NCI-H2107 treated with DMSO at 0.1 percent for 48 hours (cell line): ENCODE measurements around the gene SLC37A1.

Source experiments
- DNase-seq: peaks from one replicate; lab custom pipeline; 2025; ENCODE audit not compliant: unreplicated experiment; lab: John Stamatoyannopoulos, UW

The SLC37A1 gene

DNA sequence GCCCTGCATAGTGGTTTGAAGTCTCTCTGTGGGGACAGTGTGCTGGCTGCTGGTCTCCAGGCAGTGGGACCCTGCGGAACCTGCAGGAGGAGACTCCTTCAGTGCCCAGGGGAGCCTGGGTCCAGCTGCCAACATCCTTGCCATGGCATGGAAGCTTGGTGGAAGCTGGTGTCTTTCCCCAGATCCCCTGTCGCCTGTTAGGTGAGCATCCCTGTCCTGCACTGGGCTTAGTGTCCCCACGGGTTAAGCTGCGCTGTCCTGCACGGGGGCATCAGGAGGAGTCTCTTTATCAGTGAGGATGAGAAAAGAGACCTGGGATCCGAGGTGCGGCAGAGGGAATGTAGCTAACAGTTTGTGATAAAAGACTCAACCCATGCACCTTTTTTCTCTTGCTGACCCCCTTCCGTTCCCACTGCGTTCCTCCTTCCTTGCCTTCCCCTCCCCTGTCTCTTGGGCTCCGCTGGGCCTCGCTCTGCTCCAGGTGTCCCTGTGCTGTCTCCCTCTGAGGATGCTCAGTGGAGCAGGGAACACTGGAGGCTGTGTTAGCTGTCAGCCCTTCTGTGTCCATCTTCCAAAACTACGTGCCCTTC is 59.3 kb downstream of the SLC37A1 start:
- DNase-seq, result no peak

DNA sequence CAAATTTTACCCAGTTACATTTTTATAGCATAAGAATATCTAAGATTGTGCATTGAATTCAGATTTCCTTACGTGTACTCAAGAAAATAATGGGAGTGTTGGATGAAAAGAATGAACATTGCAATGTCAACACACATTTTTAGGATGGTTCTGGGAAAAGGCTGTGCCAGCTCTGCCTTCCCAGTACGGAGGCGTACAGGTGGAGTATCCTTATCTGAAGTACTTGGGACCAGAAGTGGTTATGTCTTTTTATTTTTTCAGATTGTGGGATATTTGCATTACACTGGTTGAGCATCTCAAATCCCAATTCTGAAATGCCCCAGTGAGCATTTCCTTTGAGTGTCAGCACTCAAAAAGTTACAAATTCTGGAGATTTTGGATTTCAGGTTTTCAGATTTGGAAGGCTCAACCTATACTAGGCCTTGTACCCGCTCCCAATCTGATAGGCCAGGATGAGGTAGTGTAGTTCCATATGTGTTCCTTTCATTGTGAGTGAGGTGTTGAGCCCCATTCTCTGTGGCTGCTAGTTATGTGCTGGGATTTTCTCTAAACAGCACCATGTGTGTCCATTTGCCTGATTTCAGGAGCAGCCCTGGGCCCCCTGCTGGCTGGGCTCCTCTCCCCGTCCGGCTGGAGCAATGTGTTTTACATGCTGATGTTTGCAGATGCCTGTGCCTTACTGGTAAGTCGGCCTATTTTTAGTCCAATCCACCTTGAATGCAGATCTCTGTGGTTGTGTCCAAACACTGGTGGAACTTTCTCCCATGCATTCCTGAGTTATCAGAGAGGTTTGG is 60.8 kb downstream of the SLC37A1 start:
- no peak for DNase-seq

DNA sequence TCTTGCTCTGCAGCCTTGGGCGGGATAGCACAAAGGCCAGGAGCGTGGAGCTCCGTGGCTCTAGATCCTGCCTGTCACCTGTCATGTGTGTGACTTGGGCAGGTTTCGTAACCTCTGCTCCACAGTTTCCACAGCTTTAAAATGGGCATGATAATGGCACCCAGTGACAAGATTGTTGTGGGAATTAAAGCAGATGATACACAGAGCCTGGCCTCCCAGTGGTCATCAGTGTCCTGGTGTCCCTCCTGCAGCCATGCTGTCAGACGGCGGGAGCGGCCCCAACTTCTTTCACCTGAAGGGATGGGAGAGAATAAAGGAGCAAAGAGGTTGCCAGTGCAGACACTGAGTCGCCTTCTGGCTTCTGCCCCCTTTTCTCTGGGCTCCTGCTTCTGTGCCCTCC is 61.5 kb downstream of the SLC37A1 start:
- DNase-seq, result no peak

DNA sequence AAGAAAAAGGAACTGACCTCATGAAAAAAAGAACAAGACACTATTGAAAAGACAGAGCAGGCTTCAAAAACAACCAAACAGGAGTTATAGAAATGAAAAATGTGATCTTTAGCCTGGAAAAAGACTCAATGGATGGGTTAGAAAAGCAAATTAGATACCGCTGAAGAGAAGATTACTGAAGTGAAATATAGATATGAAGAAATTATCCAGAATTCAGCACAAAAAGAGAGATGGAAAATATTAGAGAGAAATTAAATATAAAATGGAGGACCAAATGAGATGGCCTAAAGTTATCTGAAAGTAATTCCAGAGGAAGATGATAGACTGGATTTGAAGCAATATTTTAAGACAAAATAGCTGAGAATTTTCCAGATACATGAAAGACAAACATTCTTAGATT is 63.0 kb downstream of the SLC37A1 start:
- no peak for DNase-seq

DNA sequence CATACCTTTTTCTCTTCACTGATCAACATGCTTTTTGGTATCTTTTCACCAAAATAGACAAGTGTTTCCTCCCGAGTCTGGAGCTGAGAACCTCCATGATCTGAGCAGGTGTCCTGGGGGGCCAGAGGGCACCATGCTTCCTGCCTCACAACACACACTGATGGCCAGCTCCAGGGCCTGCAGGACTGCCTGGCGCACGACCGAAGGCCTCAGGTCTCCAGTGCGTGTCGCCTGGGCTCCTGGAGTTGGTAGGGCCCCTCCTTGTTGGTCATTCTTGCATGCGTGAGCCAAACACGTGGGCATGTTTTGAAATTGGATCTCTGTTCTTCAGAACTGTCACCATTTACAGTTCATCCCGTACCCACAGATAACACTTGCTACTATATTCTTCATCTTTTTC is 64.4 kb downstream of the SLC37A1 start:
- no peak for DNase-seq

DNA sequence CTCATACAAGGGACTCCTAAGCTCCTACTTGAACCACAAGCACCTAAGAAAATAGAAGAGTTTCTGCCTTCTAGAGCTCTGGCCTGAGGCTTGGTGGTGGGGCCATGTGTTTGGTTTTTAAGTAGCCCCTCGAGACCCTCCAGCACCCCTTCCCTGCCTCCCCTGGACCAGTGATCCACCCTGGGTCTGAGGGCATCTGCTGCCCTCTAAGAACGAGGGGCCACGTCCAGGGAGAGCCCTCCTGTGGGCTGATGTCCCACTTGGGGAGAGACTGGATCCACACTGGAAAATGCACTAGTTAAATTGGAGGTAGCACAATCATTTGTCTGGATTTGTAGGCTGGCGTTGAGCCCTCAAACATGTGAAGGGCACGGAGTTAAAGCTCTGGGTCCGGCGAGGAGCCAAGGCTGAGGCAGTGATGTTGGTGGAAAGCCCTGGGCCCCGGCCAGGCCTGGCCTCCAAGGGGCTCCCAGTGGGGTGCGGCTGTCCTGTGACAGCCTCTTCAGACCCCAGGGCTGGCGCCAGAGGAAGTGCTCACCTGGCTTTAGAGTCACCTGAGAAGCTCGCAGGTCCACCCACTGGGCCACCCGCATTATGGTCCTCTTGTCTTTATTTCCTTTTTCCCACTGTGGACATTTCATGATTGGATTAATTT is 65.2 kb downstream of the SLC37A1 start:
- no peak for DNase-seq

DNA sequence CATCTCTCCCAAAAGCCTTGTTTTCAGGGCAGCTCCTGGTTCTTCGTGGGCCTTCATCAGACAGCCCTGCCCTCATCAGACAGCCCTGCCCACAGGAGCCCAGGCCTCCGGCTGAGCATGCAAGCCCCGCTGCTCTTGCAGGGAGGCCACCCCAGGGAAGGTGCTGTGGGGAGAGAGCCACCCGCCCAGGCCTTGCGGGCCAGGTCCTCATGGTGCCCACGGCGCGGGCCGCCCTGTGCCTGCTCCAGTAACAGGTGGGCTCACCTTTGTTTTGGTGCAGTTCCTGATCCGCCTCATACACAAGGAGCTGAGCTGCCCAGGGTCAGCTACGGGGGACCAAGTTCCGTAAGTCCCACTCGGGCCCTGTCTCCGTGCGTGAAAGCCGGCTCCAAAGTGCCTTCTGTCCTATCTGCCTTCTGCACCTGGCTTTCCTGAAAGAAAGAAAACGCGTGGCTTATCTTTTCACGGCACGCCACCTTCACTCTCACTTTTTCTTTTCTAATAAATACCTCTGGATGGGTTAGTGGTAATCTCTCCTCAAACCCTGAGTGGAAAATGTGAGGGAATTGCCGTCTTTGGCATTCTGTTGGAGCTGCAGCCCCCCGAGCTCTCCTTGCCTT is 65.9 kb downstream of the SLC37A1 start:
- DNase-seq, result no peak

DNA sequence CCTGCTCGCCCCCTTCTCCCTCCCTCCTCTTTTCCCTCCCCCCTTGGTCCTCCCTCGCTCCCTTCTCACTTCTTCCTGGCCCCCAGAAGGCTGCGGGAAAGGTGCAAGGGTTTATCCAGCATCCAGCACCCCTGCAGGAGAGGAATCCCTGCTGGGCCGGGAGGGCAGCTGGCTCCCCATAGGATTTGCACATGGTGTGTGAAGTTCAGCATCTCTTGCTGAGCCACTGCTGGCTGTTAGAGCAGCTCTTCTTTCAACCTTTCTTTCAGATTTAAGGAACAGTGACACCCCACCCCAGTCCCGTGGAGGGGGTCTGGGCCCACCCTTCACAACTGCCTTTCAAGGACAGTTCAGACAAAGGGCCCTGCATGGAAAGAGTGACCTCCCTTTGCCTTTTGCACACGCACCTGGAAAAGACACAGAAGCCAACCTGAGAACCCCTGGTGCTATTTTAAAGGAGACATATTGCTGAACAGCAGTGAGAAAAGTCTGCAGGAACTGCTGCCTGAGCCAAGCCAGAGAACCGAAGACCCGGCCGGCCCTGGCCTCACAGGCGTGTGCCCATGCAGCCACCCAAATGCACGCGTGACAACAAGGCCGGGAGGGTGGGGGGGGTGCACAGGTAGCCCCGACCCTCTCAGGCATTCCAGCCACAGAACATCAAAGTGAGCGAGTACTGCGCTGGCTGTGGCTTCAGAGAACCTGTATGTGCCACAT is 66.6 kb downstream of the SLC37A1 start:
- peak; percentile 42 for DNase-seq

DNA sequence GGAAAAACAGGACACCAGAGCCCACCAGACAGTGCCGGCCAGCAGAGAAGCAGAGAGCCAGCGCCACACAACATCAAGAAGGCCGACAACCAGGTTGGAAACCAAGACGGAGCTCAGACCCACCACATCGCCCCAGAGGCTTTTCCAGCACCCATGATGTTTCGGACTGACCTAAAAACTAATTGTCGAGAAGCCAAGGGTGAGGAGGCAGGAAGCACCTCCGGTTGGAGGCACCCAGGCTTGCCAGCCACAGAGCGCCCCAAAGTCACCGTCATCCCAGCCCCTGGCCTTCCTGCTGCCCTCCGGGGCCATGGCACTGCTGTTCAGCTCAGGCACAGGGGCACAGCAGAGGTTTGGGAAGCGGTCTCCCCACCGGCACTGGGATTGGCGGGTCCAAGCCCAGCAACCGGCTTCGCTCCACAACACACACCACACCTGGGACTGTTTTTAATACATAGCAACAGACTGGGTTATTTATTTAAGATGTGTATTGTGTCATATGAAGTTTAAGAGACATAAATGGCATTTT is 67.2 kb downstream of the SLC37A1 start:
- DNase-seq, result no peak

DNA sequence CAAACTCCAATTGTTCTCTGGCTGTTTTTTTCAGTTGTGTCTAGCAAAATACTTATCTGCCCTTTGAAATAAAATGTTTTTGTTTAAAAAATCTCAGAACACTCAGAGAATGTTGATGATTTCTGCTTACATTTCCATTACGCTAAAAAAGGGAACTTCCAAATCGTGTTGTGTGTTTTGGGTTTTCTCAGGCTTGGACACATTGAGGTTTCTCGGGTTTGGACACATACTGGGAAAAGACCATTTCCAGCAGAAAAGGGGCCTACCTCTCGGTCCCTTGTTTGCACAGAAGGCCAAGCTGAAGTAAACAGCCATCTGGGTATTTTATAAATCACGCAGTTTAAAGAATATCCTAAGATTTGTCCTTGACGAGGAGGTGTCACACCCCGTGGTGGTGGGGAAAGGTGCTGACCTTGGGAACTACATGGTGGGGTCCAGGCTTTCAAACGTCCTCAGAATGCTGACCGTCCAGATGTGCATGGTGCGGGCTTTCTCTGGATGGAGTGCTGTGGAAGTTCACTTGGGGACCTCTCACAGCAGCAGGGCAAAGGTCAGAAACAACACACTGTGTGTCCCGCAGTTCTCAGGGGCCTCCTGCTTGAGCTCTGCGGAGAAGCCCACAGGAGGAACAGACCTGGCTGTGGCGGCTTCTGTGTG is 67.8 kb downstream of the SLC37A1 start:
- no peak for DNase-seq

DNA sequence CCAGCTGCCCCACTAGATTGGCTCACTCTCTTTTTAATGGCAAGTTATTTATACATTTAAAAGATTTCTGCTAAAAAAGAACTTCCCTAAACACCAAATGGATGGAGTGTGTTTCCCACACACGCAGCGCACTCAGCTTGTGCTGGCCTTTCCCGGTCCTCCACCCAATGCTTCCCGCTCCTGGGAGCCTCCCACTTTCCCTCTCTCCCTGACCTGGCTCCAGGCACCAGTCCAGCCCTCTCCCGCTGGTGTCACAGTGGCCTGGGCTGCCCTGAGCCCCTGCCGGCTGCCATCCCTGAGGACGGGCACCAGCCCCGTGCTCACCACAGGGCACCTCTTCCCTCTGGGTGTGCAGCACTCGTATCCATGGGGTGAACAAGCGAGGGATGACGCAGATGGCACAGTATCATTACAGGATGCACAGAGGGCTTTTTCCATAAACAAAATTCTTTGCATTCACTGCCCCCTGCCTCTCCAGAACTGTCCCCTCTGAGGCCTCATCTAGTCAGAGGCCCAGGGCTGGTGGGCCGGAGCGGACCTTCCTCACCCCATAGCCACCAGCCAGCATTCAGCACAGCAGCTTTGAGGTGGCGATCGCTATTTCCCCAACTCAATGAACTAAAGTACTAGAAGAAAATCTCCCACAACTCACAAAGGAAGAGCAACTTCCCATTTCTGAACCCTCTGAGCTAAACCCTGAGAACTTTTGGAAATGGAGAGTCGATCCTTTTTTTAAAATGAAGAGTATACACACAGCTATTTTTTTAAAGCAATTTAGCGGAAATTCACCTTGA is 68.5 kb downstream of the SLC37A1 start:
- DNase-seq, result no peak

DNA sequence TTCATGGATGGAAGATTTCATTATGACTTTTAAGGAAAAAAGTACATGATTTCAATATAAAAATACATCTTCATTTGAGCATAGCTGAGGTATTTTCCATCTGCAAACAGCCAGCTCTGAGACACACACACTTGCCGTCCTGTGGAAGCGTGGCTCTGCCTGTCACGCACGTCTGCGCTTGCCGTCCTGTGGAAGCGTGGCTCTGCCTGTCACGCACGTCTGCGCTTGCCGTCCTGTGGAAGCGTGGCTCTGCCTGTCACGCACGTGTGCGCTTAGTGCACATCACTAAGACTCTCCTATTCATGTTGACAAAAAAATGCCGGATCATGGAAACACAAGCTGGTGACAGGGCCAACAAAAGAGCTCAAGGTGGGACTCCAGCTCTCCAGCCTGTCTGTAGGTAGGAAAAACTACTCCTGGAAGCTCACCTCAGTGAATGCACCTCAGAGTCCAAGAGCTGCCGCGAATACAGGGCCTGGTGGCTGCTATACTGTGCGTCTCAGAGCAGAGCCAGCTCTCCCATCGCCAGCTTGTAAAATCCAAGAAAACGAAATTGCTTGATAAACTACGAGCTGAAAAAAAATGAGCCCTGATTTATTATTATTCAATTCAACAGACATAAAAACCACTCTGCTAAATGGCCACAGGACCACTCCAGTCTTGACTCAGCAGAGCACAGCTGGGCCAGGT is 69.3 kb downstream of the SLC37A1 start:
- no peak for DNase-seq

DNA sequence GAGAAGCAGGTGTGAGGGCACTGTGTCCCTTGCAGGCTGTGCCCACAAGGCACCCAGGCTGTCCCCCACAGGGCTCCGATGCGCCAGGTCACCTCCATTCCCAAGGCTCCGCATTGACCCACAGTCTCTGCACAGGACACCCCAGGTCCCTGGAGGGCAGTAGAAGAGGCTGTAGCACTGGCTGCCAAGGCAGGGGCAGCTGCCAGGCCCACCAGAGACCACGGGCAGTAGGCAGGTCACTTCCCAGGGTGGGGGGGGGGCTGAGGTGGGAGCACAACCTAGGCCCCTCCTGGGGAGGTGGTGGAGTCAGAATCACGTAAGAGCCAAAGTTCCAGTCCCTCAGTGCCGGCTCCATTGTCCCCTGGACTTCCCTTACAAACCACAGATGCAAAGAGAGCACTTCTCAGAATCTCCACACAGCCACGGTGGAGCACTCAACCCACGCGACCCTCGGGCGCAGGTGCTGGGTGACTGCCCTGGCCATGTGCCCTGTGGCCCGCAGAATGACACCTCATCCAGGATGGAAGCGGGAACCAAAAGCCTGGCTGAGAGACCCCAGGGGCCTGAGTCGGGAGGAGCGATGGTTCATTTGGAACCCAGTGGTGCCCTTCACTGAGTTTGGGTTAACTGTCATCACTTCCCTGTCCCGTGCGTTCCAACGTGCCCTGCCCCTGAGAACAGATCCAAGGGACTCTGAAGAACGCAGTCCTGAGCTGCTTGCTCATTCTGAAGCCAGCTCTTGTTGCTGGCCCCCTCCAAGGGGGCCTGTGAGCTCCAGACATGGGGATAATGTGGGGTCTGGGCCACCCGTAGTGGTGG is 70.0 kb downstream of the SLC37A1 start:
- no peak for DNase-seq

DNA sequence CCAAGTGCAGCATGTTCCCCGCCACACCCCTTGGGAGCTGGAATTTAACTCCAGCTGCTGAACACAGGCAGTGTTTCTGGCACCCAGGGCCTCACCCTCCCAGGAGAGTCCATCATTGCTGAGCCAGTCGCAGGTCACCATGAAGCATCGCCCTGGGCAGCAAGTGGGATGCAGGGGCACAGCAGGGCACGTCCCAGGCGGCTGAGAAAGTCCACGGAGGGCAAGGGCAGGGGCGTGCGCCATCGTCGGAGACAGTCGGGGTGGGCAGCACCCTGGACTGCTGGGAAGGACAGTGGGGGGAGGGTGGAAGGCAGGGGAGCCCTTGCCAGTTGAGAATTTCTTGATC is 70.6 kb downstream of the SLC37A1 start:
- DNase-seq, result no peak

DNA sequence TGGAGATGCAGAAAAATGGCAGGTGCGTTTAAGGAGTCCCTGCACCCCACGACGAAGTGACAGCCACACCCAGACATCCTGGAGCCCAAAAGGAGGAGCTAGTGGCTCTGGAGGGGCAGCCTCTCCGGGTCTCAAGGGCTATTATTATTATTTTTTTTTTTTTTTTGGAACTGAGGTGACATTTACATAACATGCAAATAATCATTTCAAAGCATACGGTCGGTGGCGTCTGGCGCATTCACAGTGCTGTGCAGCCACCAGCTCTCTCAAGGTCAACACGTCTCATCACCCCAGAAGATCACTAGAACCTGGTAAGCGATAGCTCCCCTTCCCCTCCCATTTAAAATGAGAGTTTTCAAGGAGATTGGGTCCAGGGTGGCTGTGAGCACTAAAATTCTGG is 72.2 kb downstream of the SLC37A1 start:
- no peak for DNase-seq

DNA sequence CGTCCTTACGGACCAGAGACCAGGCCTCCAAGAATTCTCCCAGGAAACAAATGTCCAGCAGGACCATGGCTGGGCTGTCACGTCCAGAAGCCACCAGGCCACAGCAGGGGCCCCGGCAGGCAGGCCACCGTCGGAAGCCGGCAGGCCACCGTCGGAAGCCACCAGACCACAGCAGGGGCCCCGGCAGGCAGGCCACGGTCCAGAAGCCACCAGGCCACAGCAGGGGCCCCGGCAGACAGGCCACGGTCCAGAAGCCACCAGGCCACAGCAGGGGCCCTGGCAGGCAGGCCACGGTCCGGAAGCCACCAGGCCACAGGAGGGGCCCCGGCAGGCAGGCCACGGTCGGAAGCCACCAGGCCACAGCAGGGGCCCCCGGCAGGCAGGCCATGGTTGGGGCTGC is 72.8 kb downstream of the SLC37A1 start:
- DNase-seq, result no peak

DNA sequence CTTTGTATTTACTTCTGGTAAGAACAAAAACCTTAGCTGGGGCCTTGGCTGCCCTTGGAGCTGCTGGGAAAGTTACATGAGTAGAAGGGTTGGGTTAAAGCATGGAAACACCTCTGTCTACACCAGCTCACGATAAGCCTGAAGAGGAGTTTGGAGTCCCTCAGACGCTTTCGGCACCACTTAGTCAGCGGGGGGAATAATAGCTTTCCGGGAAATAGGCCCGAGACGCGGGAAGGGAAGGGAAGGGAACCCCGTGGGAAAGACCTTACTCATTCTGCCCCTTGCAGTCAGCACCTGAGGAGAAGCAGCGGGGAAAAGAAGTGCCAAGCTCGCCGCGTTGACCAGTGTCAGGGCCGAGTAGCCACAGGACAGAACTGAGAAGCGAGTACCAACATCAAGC is 73.4 kb downstream of the SLC37A1 start:
- DNase-seq, result no peak

DNA sequence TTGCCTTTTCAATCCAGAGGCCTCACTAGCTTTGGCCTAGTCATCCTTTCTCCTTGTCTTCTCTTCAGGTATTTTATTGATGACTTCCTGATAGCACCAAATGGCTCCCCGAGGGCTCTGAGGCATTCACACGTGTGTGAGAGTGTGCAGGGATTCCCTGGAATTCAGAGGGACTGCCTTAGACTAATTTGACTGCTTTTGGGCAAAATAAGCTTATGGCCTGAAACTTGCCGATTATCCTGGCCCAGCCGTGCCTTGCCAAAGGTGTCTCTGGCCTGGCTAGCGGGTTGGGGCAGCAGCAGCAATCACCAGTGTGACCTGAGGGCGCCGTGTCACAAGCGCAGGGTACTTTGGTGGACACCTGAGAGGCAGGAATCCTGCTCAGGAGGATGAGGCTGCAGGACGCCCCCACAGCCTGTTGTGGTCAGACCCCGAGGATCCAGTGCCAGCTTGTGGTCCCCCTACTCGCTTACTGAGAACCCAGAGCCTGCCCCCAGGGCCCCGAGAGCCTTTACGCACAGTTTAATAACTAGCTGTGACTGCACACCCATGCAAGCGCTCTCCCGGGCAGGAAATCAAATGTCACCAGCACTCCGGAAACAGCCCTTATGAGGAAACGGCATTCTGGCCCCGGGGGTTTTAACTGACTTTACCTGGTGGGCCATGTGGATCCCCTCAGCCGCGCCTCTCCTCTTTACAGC is 76.9 kb downstream of the SLC37A1 start:
- no peak for DNase-seq
